ENCODE data around the gene ANKRD10. TPM values are rescaled to one million over a fixed set of nuclear protein-coding genes. Genes with fewer than 3 reads are reported as not detected.
A peak's percentile ranks its signal among the peaks of the same experiment; 100 is the strongest.

Gene ANKRD10
- total and polyA plus RNA-seq, 10 of the 15 experiments (the other 5 are each of a cell fraction or from before 2014, with no cell fraction given), result 47.1 to 199 (median 97.2) TPM

- TF ChIP-seq ASH2L (IDR thresholded peaks at IDR 0.05; ENCODE audit: borderline replicate concordance, low read depth) (no peak), SP1 (IDR thresholded peaks at IDR 0.05; ENCODE audit: low read depth, low read length) (no peak), RFX5 (IDR thresholded peaks at IDR 0.05; ENCODE audit: low read depth, low read length) (no peak), PKNOX1 (IDR thresholded peaks at IDR 0.05) (peak; percentile 31), SKIL (IDR thresholded peaks at IDR 0.05; ENCODE audit: low read depth, poor library complexity, severe bottlenecking) (no peak)
Observed at GRCh38 chr13:110876609-110877008, 38.3 kb downstream of the ANKRD10 start (continued).

GRCh38 chr13:110875241-110875640, 39.6 kb downstream of the ANKRD10 start:
- 27% methylated on average over 8 of the region's 8 CpGs for WGBS (ENCODE audit: insufficient coverage, insufficient replicate concordance, low lambda C conversion rate, missing lambda C conversion rate)
- POLR2A ChIA-PET, result no interaction called here
- in situ Hi-C loops (cut with MboI) (no loop called here), intact Hi-C loops (cut with micrococcal nuclease; ENCODE audit: unreplicated experiment) (no loop called here)
- no peak overlapping the region for H3K9ac ChIP-seq (ENCODE audit: control insufficient read depth, insufficient read depth, low read length)
- H3K4me3 ChIP-seq, result no peak overlapping the region; the same call in 1 of the 2 replicates
- RAD21 ChIA-PET (ENCODE audit: unreplicated experiment), result no interaction called here
- no peaks in the 10 kb centered on the region; a peak in 1 of 4 replicates for H3K36me3 ChIP-seq (ENCODE audit: control insufficient read depth in 2 of 2, insufficient read depth in 2 of 2, low read length in 1 of 2)
- FAIRE-seq (no peak), ATAC-seq (no peak), DNase-seq (ENCODE audit: low read depth, low spot score) (no peak)
- peak overlapping the region; percentile 86 for H2AFZ ChIP-seq (ENCODE audit: control insufficient read depth, low read depth, low read length)
- H3K4me2 ChIP-seq (ENCODE audit: control insufficient read depth, insufficient read depth), result peak overlapping the region; percentile 88
- BruUV-seq (replicated peaks), result no TSS peak
- H3K27me3 ChIP-seq (replicated peaks in 1 of 2; ENCODE audit: control insufficient read depth in 2 of 2, insufficient read depth in 2 of 2, low read length in 1 of 2), result no peaks in the 10 kb centered on the region
- H3K27ac ChIP-seq (ENCODE audit: control insufficient read depth, insufficient read depth), result no peak overlapping the region
- CTCF ChIA-PET, result interaction anchor here (0.8 to 1.4 kb wide), 3 partner anchors 27 to 282 kb away, joined by 3 to 4 read pairs (median 3); no protein-coding TSS in a partner anchor
- H3K9me3 ChIP-seq (replicated peaks; ENCODE audit: control insufficient read depth, insufficient read depth, low read length), result no peaks in the 10 kb centered on the region; the same call in 2 of the 3 replicates
- H3K4me1 ChIP-seq (ENCODE audit: control insufficient read depth, insufficient read depth, low read length), result no peaks in the 10 kb centered on the region
- H4K20me1 ChIP-seq (ENCODE audit: control insufficient read depth, insufficient read depth), result no peaks in the 10 kb centered on the region
- SMC1A ChIA-PET (ENCODE audit: uncharacterized antibody, unreplicated experiment), result interaction anchor here (0.9 to 1.7 kb wide), 3 partner anchors 14 to 237 kb away, joined by 3 to 4 read pairs (median 3); no protein-coding TSS in a partner anchor
- H3K79me2 ChIP-seq (ENCODE audit: control insufficient read depth, insufficient read depth, low read length), result no peaks in the 10 kb centered on the region
- TF ChIP-seq MLLT1 (IDR thresholded peaks at IDR 0.05), result no peak
- no peak for TF ChIP-seq SMARCA5 (IDR thresholded peaks at IDR 0.05)
- TF ChIP-seq BMI1 (IDR thresholded peaks at IDR 0.05; ENCODE audit: borderline replicate concordance), result no peak
- no peak for TF ChIP-seq SREBF2 (IDR thresholded peaks at IDR 0.05; ENCODE audit: low read length)
- no peak for TF ChIP-seq ATF2 (IDR thresholded peaks at IDR 0.05; ENCODE audit: low read length)
- TF ChIP-seq NR2F1 (conservative IDR thresholded peaks at IDR 0.05), result no peak
- no peak for TF ChIP-seq PAX8 (IDR thresholded peaks at IDR 0.05)
- no peak for TF ChIP-seq PBX3 (IDR thresholded peaks at IDR 0.05; ENCODE audit: insufficient replicate concordance, low read depth, low read length)
- TF ChIP-seq FOXM1 (IDR thresholded peaks at IDR 0.05; ENCODE audit: low read depth, low read length), result no peak
